ENCODE measurements around the gene UBE2B. TPM values are rescaled to one million over a fixed set of nuclear protein-coding genes. Genes with fewer than 3 reads are reported as not detected.

Gene UBE2B
- polyA plus RNA-seq, 3 donors = 30.6 to 68.6 (median 43.4) TPM

- DNase-seq = peak in 1 of 3 donors; percentile 14
- H3K4me1 ChIP-seq (ENCODE audit: control insufficient read depth in 1 of 2, insufficient read depth in 2 of 2, low read length in 2 of 2) = peaks cover 28 to 30% of the 10 kb centered on the region in 2 donors
These were observed 978 bp upstream of the UBE2B start for GRCh38 chr5:134370311-134370870.

More at GRCh38 chr5:134370311-134370870, 978 bp upstream of the UBE2B start:
- Histone ChIP-seq H3K4me3 (replicated peaks in 1 of 3; ENCODE audit: low read depth in 2 of 3, low read length in 3 of 3) (peak overlapping the region; percentile 34 to 100 (median 95)), H3K9ac (ENCODE audit: insufficient read depth, low read length, poor library complexity, severe bottlenecking) (peak overlapping the region; percentile 98), H3K36me3 (replicated peaks in 1 of 2; ENCODE audit: control insufficient read depth in 1 of 2, insufficient read depth in 2 of 2, low read length in 2 of 2) (peaks cover 9 to 15% of the 10 kb centered on the region in 2 donors), H4K20me1 (ENCODE audit: insufficient read depth, low read length) (peaks cover 34% of the 10 kb centered on the region), H2AFZ (ENCODE audit: insufficient read depth, low read depth, low read length, poor library complexity, severe bottlenecking) (peak overlapping the region; percentile 85), H3K27me3 (ENCODE audit: control insufficient read depth in 2 of 2, insufficient read depth in 2 of 2, low read length in 2 of 2) (no peaks in the 10 kb centered on the region), H3K4me2 (replicated peaks; ENCODE audit: extremely low read depth, low read length, poor library complexity, severe bottlenecking) (peak overlapping the region; percentile 86), H3K9me3 (replicated peaks in 1 of 2; ENCODE audit: control insufficient read depth in 1 of 2, insufficient read depth in 1 of 2, low read length in 2 of 2) (peaks cover 0 to 3% of the 10 kb centered on the region in 2 donors), H3K79me2 (ENCODE audit: insufficient read depth, low read length) (peaks cover 41% of the 10 kb centered on the region), H3K27ac (ENCODE audit: low read depth in 1 of 2, low read length in 2 of 2) (peak overlapping the region; percentile 98 to 99)
- H3K36me3 Mint-ChIP-seq = peaks cover 11 to 17% of the 10 kb centered on the region in 2 donors
- peak overlapping the region; percentile 95 to 98 for H3K4me3 Mint-ChIP-seq
- H3K4me1 Mint-ChIP-seq = peaks cover 43% of the 10 kb centered on the region
- WGBS (ENCODE audit: insufficient coverage) = 83% methylated on average over 1 of the region's 5 CpGs
- TF ChIP-seq CTCF (IDR thresholded peaks at IDR 0.05) = no peak
- peak overlapping the region; percentile 98 to 100 (median 99) for H3K27ac Mint-ChIP-seq
- intact Hi-C loops (cut with micrococcal nuclease) = loop anchor here (2.0 to 10.0 kb wide), 6 partner anchors 66 to 1316 kb away; partner anchors contain the start of genes JADE2 (in 2 of the 2), PPP2CA (in 2 of the 2) and HSPA4 (in 1 of the 2)
- peaks cover 0 to 6% (median 3%) of the 10 kb centered on the region in 3 donors for H3K27me3 Mint-ChIP-seq (ENCODE audit: low read depth in 3 of 3)
- H3K9me3 Mint-ChIP-seq = peaks cover 0 to 8% (median 5%) of the 10 kb centered on the region in 7 donors
